Mesenchymal stem cell (in vitro differentiated cells and primary cell): ENCODE results near the gene TMEM255A.

Source experiments
- DNase-seq: peaks from one replicate; pipeline ENCODE4 v3.0.0-alpha.2; 2013
- H2AFZ ChIP-seq: one replicate; pipeline ENCODE4 v1.6.1; 2013; ENCODE audit warnings: low read depth, mild to moderate bottlenecking, control low read depth, inconsistent platforms, low read length, moderate library complexity
- H2AK5ac ChIP-seq: 2 replicates; pipeline ENCODE4 v1.6.1; 2013; ENCODE audit warnings: low read length, moderate library complexity, mild to moderate bottlenecking, inconsistent platforms; ENCODE audit not compliant: severe bottlenecking
- H2BK120ac ChIP-seq: one replicate; pipeline ENCODE4 v1.6.1; 2013; ENCODE audit warnings: low read depth, mild to moderate bottlenecking, inconsistent platforms, low read length, moderate library complexity
- H2BK12ac ChIP-seq, 2 experiments: one replicate each; pipeline ENCODE4 v1.6.1; 2013; ENCODE audit warnings: inconsistent platforms in 2 of 2, low read length in 2 of 2, mild to moderate bottlenecking in 2 of 2, moderate library complexity in 2 of 2, control low read depth in 1 of 2
- H2BK15ac ChIP-seq: one replicate; pipeline ENCODE4 v1.6.1; 2013; ENCODE audit warnings: mild to moderate bottlenecking, low read depth, inconsistent platforms; ENCODE audit not compliant: poor library complexity, severe bottlenecking
- H2BK5ac ChIP-seq: 2 replicates; pipeline ENCODE4 v1.6.1; 2013; ENCODE audit warnings: low read depth, mild to moderate bottlenecking, low read length, control low read depth, inconsistent platforms; ENCODE audit not compliant: poor library complexity, severe bottlenecking
- H3K14ac ChIP-seq, 2 experiments: one replicate each; pipeline ENCODE4 v1.6.1; 2013; ENCODE audit warnings: inconsistent platforms in 2 of 2, low read length in 2 of 2, control low read depth in 1 of 2, mild to moderate bottlenecking in 1 of 2, moderate library complexity in 1 of 2
- H3K18ac ChIP-seq, 2 experiments: one replicate each; pipeline ENCODE4 v1.6.1; 2013; ENCODE audit warnings: inconsistent platforms in 2 of 2, low read length in 2 of 2, control low read depth in 1 of 2, low read depth in 1 of 2, mild to moderate bottlenecking in 1 of 2
- H3K23ac ChIP-seq, 2 experiments: one replicate each; pipeline ENCODE4 v1.6.1; 2013; ENCODE audit warnings: inconsistent platforms in 2 of 2, low read length in 2 of 2, mild to moderate bottlenecking in 2 of 2, moderate library complexity in 2 of 2, control low read depth in 1 of 2
- H3K27ac ChIP-seq: 2 replicates; pipeline ENCODE4 v1.5.1; 2013; ENCODE audit warnings: mild to moderate bottlenecking, moderate library complexity, low read length, control low read depth, inconsistent platforms; ENCODE audit not compliant: poor library complexity, severe bottlenecking
- H3K27me3 ChIP-seq, 2 experiments: 2 replicates each; pipeline versions ENCODE4 v1.6.1 to v1.7.0; 2013; ENCODE audit warnings: low read length in 2 of 2, mild to moderate bottlenecking in 2 of 2, moderate library complexity in 2 of 2, control low read depth in 1 of 2, inconsistent platforms in 1 of 2; ENCODE audit not compliant: control insufficient read depth in 1 of 2, insufficient read depth in 1 of 2
- H3K36me3 ChIP-seq, 2 experiments: 2 replicates each; pipeline versions ENCODE4 v1.6.1 to v1.7.0; 2013; ENCODE audit warnings: low read length in 2 of 2, control low read depth in 1 of 2, inconsistent platforms in 1 of 2, low read depth in 1 of 2, mild to moderate bottlenecking in 1 of 2; ENCODE audit not compliant: insufficient read depth in 2 of 2, control insufficient read depth in 1 of 2
- H3K4ac ChIP-seq, 2 experiments: one replicate each; pipeline ENCODE4 v1.6.1; 2013; ENCODE audit warnings: inconsistent platforms in 2 of 2, low read length in 2 of 2, mild to moderate bottlenecking in 2 of 2, moderate library complexity in 2 of 2, control low read depth in 1 of 2, low read depth in 1 of 2
- H3K4me1 ChIP-seq: 2 replicates; pipeline ENCODE4 v1.6.1; 2013; ENCODE audit warnings: low read depth, low read length, control low read depth; ENCODE audit not compliant: control insufficient read depth, insufficient read depth
- H3K4me2 ChIP-seq: 2 replicates; pipeline ENCODE4 v1.6.1; 2013; ENCODE audit warnings: low read length, mild to moderate bottlenecking, inconsistent platforms; ENCODE audit not compliant: poor library complexity, severe bottlenecking
- H3K4me3 ChIP-seq, 2 experiments: 2 replicates each; pipeline versions ENCODE4 v1.5.1 to v1.7.0; 2013; ENCODE audit warnings: low read length in 2 of 2, mild to moderate bottlenecking in 2 of 2, control low read depth in 1 of 2, low read depth in 1 of 2; ENCODE audit not compliant: insufficient read depth in 1 of 2
- H3K79me1 ChIP-seq: replicated peaks from 2 replicates; pipeline ENCODE4 v1.6.1; 2013; ENCODE audit warnings: mild to moderate bottlenecking, control low read depth, low read length, inconsistent platforms; ENCODE audit not compliant: poor library complexity, severe bottlenecking
- H3K9ac ChIP-seq: 2 replicates; pipeline ENCODE4 v1.7.0; 2013; ENCODE audit warnings: mild to moderate bottlenecking, low read length, moderate library complexity
- H3K9me3 ChIP-seq: 2 replicates; pipeline ENCODE4 v1.7.0; 2013; ENCODE audit warnings: mild to moderate bottlenecking, low read length; ENCODE audit not compliant: control insufficient read depth
- H4K8ac ChIP-seq: one replicate; pipeline ENCODE4 v1.6.1; 2013; ENCODE audit warnings: inconsistent platforms, mild to moderate bottlenecking, low read length, moderate library complexity
- H4K91ac ChIP-seq: one replicate; pipeline ENCODE4 v1.6.1; 2013; ENCODE audit warnings: mild to moderate bottlenecking, low read length, inconsistent platforms
- WGBS: methylation state at CpG from one replicate; pipeline ENCODE4 v1.1.7; 2013; ENCODE audit warnings: mixed read lengths; 5-methylcytosine and 5-hydroxymethylcytosine counted together

The TMEM255A gene

DNA sequence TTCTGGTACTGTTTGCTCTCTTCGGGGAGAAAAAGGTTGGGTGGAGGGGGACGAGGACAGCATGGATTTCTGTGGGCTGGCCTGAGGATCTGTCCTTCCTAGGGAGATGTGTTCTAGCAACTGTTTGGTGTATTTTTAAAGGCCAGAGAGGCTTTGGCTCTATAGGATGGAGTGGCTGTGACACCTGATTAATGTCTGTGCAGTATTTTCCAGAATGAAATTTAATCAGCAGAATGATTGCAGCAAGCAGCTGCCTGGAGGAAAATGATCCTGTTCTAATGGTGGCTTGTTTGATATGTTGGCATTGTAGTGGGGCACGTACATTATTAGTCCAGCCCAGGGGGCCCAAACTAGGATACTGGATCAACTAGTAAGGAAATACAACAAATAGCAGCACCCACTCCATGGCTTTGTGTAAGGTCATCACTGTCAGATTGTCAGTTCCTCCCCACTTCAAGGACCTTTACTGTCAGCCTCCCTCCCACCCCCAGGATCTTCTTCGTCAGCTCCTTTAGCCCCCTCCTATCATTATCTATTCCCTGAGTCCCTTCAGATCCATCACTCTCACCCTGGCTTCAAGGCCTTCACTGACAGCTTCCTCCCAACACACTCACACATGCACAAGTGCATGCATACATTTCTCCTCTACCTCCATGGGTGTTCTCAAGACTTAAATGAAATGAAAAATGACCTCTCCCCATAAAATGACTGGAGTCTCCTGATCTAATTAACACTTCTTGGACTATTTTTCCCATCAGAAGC is 10.4 kb upstream of the TMEM255A start:
- Histone ChIP-seq H4K91ac (no peak overlapping the region), H2BK120ac (no peak overlapping the region), H3K27me3 (peaks cover 4 to 34% of the 10 kb centered on the region in 2 experiments), H3K4me1 (no peaks in the 10 kb centered on the region), H2AFZ (no peak overlapping the region), H2BK5ac (no peak overlapping the region), H3K79me1 (no peaks in the 10 kb centered on the region), H3K27ac (no peak overlapping the region), H3K4me3 (no peak overlapping the region), H4K8ac (no peak overlapping the region), H3K36me3 (no peaks in the 10 kb centered on the region), H3K9ac (no peak overlapping the region), H2BK12ac (no peak overlapping the region), H3K4ac (no peak overlapping the region), H2AK5ac (no peak overlapping the region), H3K14ac (no peak overlapping the region), H2BK15ac (no peak overlapping the region), H3K18ac (no peak overlapping the region), H3K23ac (no peak overlapping the region), H3K9me3 (peaks cover 3% of the 10 kb centered on the region), H3K4me2 (no peak overlapping the region)
- DNase-seq: no peak
- WGBS: 80% methylated on average over 4 of the region's 4 CpGs

DNA sequence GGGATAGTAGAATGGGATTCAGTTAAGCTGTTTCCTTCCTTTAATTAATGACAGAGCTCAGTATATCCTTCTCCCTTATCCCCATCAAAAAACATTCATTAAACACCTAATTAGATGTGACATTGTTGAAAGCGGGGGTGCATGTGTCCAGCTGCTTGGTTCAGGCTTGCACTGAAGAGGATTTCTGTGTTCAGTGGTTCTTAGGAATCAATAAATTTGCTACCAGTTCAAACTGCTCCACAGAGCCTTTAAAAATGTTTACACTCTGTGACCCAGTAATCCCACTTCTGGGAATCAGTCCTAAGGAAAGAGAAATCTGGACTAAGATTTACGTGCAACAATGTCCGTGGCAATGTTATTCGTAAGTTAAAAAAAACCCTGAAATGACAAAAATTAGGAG is 7.2 kb upstream of the TMEM255A start:
- no peak for DNase-seq
- no peaks in the 10 kb centered on the region for H3K9me3 ChIP-seq
- no CpG with 5 or more reads among the region's 4 CpGs for WGBS
- H3K9ac ChIP-seq: no peak overlapping the region
- H3K4ac ChIP-seq: no peak overlapping the region
- H2BK120ac ChIP-seq: no peak overlapping the region
- H3K79me1 ChIP-seq: no peaks in the 10 kb centered on the region
- no peak overlapping the region for H3K4me2 ChIP-seq
- H3K18ac ChIP-seq: no peak overlapping the region
- no peak overlapping the region for H4K91ac ChIP-seq
- no peak overlapping the region for H3K14ac ChIP-seq
- H3K27ac ChIP-seq: no peak overlapping the region
- no peak overlapping the region for H2AK5ac ChIP-seq
- H3K4me3 ChIP-seq: no peak overlapping the region
- peaks cover 8 to 51% of the 10 kb centered on the region in 2 experiments for H3K27me3 ChIP-seq
- no peak overlapping the region for H2BK5ac ChIP-seq
- no peak overlapping the region for H2BK12ac ChIP-seq
- no peak overlapping the region for H2BK15ac ChIP-seq
- H3K36me3 ChIP-seq: no peaks in the 10 kb centered on the region
- H3K23ac ChIP-seq: no peak overlapping the region
- H4K8ac ChIP-seq: no peak overlapping the region
- no peak overlapping the region for H2AFZ ChIP-seq
- H3K4me1 ChIP-seq: no peaks in the 10 kb centered on the region

DNA sequence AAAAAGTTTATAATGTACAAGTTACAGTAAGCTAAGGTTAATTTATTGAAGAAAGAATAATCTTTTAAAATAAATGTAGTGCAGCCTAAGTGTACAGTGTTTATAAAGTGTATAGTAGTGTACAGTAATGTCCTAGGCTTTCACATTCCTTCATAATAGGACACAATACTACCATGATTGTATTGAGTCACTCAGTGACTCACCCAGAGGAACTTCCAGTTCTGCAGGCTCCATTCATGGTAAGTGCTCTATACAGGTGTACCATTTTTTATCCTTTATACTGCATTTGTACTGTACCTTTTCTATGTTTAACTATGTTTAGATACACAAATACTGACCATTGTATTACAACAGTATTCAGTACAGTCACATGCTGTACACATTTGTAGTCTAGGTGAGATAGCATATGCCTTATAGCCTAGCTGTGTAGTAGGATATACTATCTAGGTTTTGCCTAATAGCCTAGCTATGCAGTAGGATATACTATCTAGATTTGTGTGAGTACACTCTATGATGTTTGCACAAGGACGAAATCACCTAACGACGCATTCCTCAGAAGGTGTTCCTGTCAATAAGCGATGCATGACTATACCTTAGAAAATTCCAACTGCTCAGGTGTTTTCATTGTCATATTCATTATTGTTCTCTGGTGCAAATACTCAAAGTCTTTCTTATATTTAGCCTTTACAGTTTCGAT is 5.5 kb upstream of the TMEM255A start:
- no peak overlapping the region for H2BK120ac ChIP-seq
- no peaks in the 10 kb centered on the region for H3K4me1 ChIP-seq
- H3K79me1 ChIP-seq: no peaks in the 10 kb centered on the region
- H3K23ac ChIP-seq: no peak overlapping the region
- no peak overlapping the region for H4K91ac ChIP-seq
- WGBS: 78% methylated on average over 3 of the region's 5 CpGs
- H3K4me2 ChIP-seq: no peak overlapping the region
- no peak overlapping the region for H3K14ac ChIP-seq
- H3K9ac ChIP-seq: no peak overlapping the region
- no peaks in the 10 kb centered on the region for H3K36me3 ChIP-seq
- H3K18ac ChIP-seq: no peak overlapping the region
- no peak overlapping the region for H2BK15ac ChIP-seq
- H3K4me3 ChIP-seq: no peak overlapping the region
- no peak overlapping the region for H2AFZ ChIP-seq
- H3K9me3 ChIP-seq: no peaks in the 10 kb centered on the region
- DNase-seq: no peak
- H3K27me3 ChIP-seq: peaks cover 19 to 60% of the 10 kb centered on the region in 2 experiments
- no peak overlapping the region for H3K4ac ChIP-seq
- no peak overlapping the region for H4K8ac ChIP-seq
- no peak overlapping the region for H2BK12ac ChIP-seq
- no peak overlapping the region for H2BK5ac ChIP-seq
- H3K27ac ChIP-seq: no peak overlapping the region
- H2AK5ac ChIP-seq: no peak overlapping the region

DNA sequence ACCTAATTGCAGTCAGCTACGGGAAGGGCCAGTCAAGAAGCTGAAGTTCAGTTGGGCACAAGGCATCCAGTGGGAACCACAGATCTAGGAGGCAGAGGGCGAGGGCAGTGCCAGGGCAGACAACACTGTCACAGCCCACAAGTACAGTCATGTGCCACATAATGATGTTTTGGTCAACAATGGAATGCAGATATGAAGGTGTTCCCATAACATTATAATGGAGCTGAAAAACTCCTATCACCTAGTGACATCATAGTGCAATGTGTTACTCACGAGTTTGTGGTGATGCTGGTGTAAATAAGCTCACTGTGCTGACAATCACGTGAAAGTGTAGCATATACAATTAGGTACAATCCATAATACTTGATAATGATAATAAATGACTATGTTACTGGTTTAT is 4.5 kb upstream of the TMEM255A start:
- no peak overlapping the region for H3K4ac ChIP-seq
- no peak overlapping the region for H3K23ac ChIP-seq
- H2BK5ac ChIP-seq: no peak overlapping the region
- no peak overlapping the region for H3K14ac ChIP-seq
- no peak overlapping the region for H2AK5ac ChIP-seq
- H3K4me3 ChIP-seq: no peak overlapping the region
- H2BK120ac ChIP-seq: no peak overlapping the region
- H3K27ac ChIP-seq: no peak overlapping the region
- H3K4me1 ChIP-seq: peaks cover 8% of the 10 kb centered on the region
- H3K9me3 ChIP-seq: no peaks in the 10 kb centered on the region
- no peak overlapping the region for H3K18ac ChIP-seq
- H2BK12ac ChIP-seq: no peak overlapping the region
- H2AFZ ChIP-seq: no peak overlapping the region
- H3K36me3 ChIP-seq: no peaks in the 10 kb centered on the region
- no peak overlapping the region for H3K9ac ChIP-seq
- peaks cover 28 to 66% of the 10 kb centered on the region in 2 experiments for H3K27me3 ChIP-seq
- H3K4me2 ChIP-seq: no peak overlapping the region
- no peak for DNase-seq
- no peak overlapping the region for H4K91ac ChIP-seq
- H3K79me1 ChIP-seq: no peaks in the 10 kb centered on the region
- H2BK15ac ChIP-seq: no peak overlapping the region
- WGBS: 64% methylated on average over 1 of the region's 4 CpGs
- no peak overlapping the region for H4K8ac ChIP-seq
